IMR-90 (cell line): ENCODE data around the gene PDE4B. TPM values are rescaled to one million over a fixed set of nuclear protein-coding genes. Genes with fewer than 3 reads are reported as not detected.

Experiments
- ATAC-seq: fragments of 200-7000 bp; cut with Tn5 transposase; 2 replicates; pipeline ENCODE4 v1.9.1; 2020; ENCODE audit warnings: low read depth, mild to moderate bottlenecking, moderate library complexity
- BruUV-seq: library from RNA; stranded (reverse); fragments of 400-500 nt; replicated peaks from 2 replicates; lab custom pipeline; 2021; lab: Mats Ljungman, UMichigan
- CTCF ChIA-PET: fragments of 300-600 bp; formaldehyde crosslinking; extraction: SDS; loops from one replicate; lab custom pipeline; 2021; ENCODE audit warnings: antibody characterized with exemption; lab: Yijun Ruan, JAX
- POLR2A ChIA-PET: fragments of 300-600 bp; sonication (Branson Sonifier 250); formaldehyde crosslinking; loops from one replicate; lab custom pipeline; 2022; ENCODE audit warnings: antibody characterized with exemption; ENCODE audit not compliant: unreplicated experiment; lab: Charles Lee
- DNase-seq: peaks from one replicate; pipeline ENCODE4 v3.0.0; 2013
- H2AFZ ChIP-seq: replicated peaks from 2 replicates; pipeline ENCODE3; 2013; ENCODE audit warnings: low read length, mild to moderate bottlenecking; ENCODE audit not compliant: poor library complexity
- H2AK5ac ChIP-seq: 2 replicates; pipeline ENCODE4 v1.6.1; 2013; ENCODE audit warnings: low read depth, low read length, inconsistent platforms
- H2AK9ac ChIP-seq: replicated peaks from 2 replicates; pipeline ENCODE3; 2013; ENCODE audit warnings: mild to moderate bottlenecking, low read depth, low read length, moderate library complexity; ENCODE audit not compliant: poor library complexity
- H2BK120ac ChIP-seq: 2 replicates; pipeline ENCODE4 v1.6.1; 2013; ENCODE audit warnings: low read depth, low read length, inconsistent platforms
- H2BK15ac ChIP-seq: 3 replicates; pipeline ENCODE4 v1.6.1; 2013; ENCODE audit warnings: low read depth, low read length, inconsistent platforms
- H2BK20ac ChIP-seq: 2 replicates; pipeline ENCODE4 v1.6.1; 2013; ENCODE audit warnings: low read depth, mild to moderate bottlenecking, inconsistent platforms, low read length, moderate library complexity
- H2BK5ac ChIP-seq: 2 replicates; pipeline ENCODE4 v1.6.1; 2013; ENCODE audit warnings: mild to moderate bottlenecking, low read depth, low read length, inconsistent platforms; ENCODE audit not compliant: poor library complexity, severe bottlenecking
- H3K14ac ChIP-seq: replicated peaks from 2 replicates; pipeline ENCODE4 v1.6.1; 2013; ENCODE audit warnings: low read depth, low read length, inconsistent platforms
- H3K18ac ChIP-seq: 2 replicates; pipeline ENCODE4 v1.6.1; 2013; ENCODE audit warnings: low read depth, low read length, control low read depth
- H3K23ac ChIP-seq: 2 replicates; pipeline ENCODE4 v1.6.1; 2013; ENCODE audit warnings: low read depth, low read length, inconsistent platforms
- H3K27ac ChIP-seq: 2 replicates; pipeline ENCODE4 v1.5.1; 2013; ENCODE audit warnings: mild to moderate bottlenecking, control low read depth, low read length; ENCODE audit not compliant: insufficient read depth
- H3K27me3 ChIP-seq: 2 replicates; pipeline ENCODE4 v1.6.1; 2013; ENCODE audit warnings: low read length; ENCODE audit not compliant: control insufficient read depth, insufficient read depth
- H3K36me3 ChIP-seq: 2 replicates; pipeline ENCODE4 v1.6.1; 2013; ENCODE audit warnings: low read length, mixed read lengths; ENCODE audit not compliant: control insufficient read depth, insufficient read depth
- H3K4ac ChIP-seq: 2 replicates; pipeline ENCODE4 v1.6.1; 2013; ENCODE audit warnings: low read depth, low read length, inconsistent platforms
- H3K4me1 ChIP-seq: 2 replicates; pipeline ENCODE4 v1.6.1; 2013; ENCODE audit warnings: low read length, mixed read lengths; ENCODE audit not compliant: control insufficient read depth, insufficient read depth
- H3K4me2 ChIP-seq: 2 replicates; pipeline ENCODE4 v1.6.1; 2013; ENCODE audit warnings: low read depth, mild to moderate bottlenecking, control low read depth, low read length, moderate library complexity
- H3K4me3 ChIP-seq: 2 replicates; pipeline ENCODE4 v1.5.1; 2013; ENCODE audit warnings: low read depth, mild to moderate bottlenecking, control low read depth, low read length, moderate library complexity; ENCODE audit not compliant: insufficient read depth
- H3K56ac ChIP-seq: 2 replicates; pipeline ENCODE4 v1.6.1; 2013; ENCODE audit warnings: low read length, inconsistent platforms; ENCODE audit not compliant: insufficient read depth; ENCODE audit errors: extremely low read depth
- H3K79me1 ChIP-seq, 2 experiments: 2 replicates each; pipeline ENCODE4 v1.6.1; 2013; ENCODE audit warnings: low read length in 2 of 2, inconsistent platforms in 1 of 2, low read depth in 1 of 2
- H3K9ac ChIP-seq: 2 replicates; pipeline ENCODE4 v1.6.1; 2013; ENCODE audit warnings: low read depth, low read length, control low read depth
- H3K9me1 ChIP-seq: 2 replicates; pipeline ENCODE4 v1.6.1; 2013; ENCODE audit warnings: low read length, inconsistent platforms; ENCODE audit not compliant: insufficient read depth
- H3K9me3 ChIP-seq: 2 replicates; pipeline ENCODE4 v1.6.1; 2013; ENCODE audit warnings: low read length; ENCODE audit not compliant: control insufficient read depth, insufficient read depth
- H4K20me1 ChIP-seq: 2 replicates; pipeline ENCODE4 v1.6.1; 2013; ENCODE audit warnings: low read length, inconsistent platforms; ENCODE audit not compliant: insufficient read depth
- H4K5ac ChIP-seq: 2 replicates; pipeline ENCODE4 v1.6.1; 2013; ENCODE audit warnings: mild to moderate bottlenecking, low read depth, low read length, control low read depth
- H4K8ac ChIP-seq, 2 experiments: 2 replicates each; pipeline ENCODE4 v1.6.1; 2013; ENCODE audit warnings: low read depth in 2 of 2, low read length in 2 of 2, control low read depth in 1 of 2, inconsistent platforms in 1 of 2
- H4K91ac ChIP-seq: 2 replicates; pipeline ENCODE4 v1.6.1; 2013; ENCODE audit warnings: low read depth, low read length, inconsistent platforms; ENCODE audit not compliant: insufficient read depth
- BHLHE40 ChIP-seq: fragments of 150-350 bp; IDR thresholded peaks from 2 replicates; pipeline ENCODE4 v1.6.1; 2016; ENCODE audit warnings: mild to moderate bottlenecking, low read depth, low read length
- CHD1 ChIP-seq: IDR thresholded peaks from 2 replicates; pipeline ENCODE4 v1.6.1; 2012; ENCODE audit warnings: low read depth, low read length, improper control_type of control experiment
- CTCF ChIP-seq: conservative IDR thresholded peaks from 2 replicates; pipeline ENCODE4 v1.5.1; 2012; ENCODE audit warnings: mild to moderate bottlenecking, low read depth, low read length, improper control_type of control experiment
- ELK1 ChIP-seq: fragments of 150-350 bp; IDR thresholded peaks from 2 replicates; pipeline ENCODE4 v1.6.1; 2016; ENCODE audit warnings: low read depth, mild to moderate bottlenecking, low read length, moderate library complexity, borderline replicate concordance
- FOS ChIP-seq: fragments of 150-350 bp; IDR thresholded peaks from 2 replicates; pipeline ENCODE4 v1.6.1; 2016; ENCODE audit warnings: low read depth, low read length
- MAFK ChIP-seq: IDR thresholded peaks from 2 replicates; pipeline ENCODE4 v1.6.1; 2012; ENCODE audit warnings: low read depth, low read length, improper control_type of control experiment
- MAZ ChIP-seq: IDR thresholded peaks from 2 replicates; pipeline ENCODE4 v1.6.1; 2012; ENCODE audit warnings: low read depth, mild to moderate bottlenecking, low read length, improper control_type of control experiment, moderate library complexity, borderline replicate concordance
- MXI1 ChIP-seq: IDR thresholded peaks from 2 replicates; pipeline ENCODE4 v1.6.1; 2012; ENCODE audit warnings: low read depth, mild to moderate bottlenecking, low read length, moderate library complexity, borderline replicate concordance
- NFE2L2 ChIP-seq: fragments of 150-350 bp; IDR thresholded peaks from 2 replicates; pipeline ENCODE4 v1.6.1; 2016; ENCODE audit warnings: low read depth, mild to moderate bottlenecking, low read length
- POLR2A ChIP-seq: IDR thresholded peaks from 2 replicates; pipeline ENCODE4 v1.6.1; 2012; ENCODE audit warnings: mild to moderate bottlenecking, low read depth, low read length
- RAD21 ChIP-seq: IDR thresholded peaks from 2 replicates; pipeline ENCODE4 v1.6.1; 2012; ENCODE audit warnings: low read length, improper control_type of control experiment
- RCOR1 ChIP-seq: IDR thresholded peaks from 2 replicates; pipeline ENCODE4 v1.6.1; 2012; ENCODE audit warnings: mild to moderate bottlenecking, low read length, improper control_type of control experiment; ENCODE audit not compliant: insufficient replicate concordance
- RFX5 ChIP-seq: IDR thresholded peaks from 2 replicates; pipeline ENCODE4 v1.8.0; 2012; ENCODE audit warnings: low read depth, mild to moderate bottlenecking, low read length, moderate library complexity
- WGBS, 2 experiments: methylation state at CpG; one replicate each; pipeline versions ENCODE4 v1.1.5 to v1.1.7; 2013; ENCODE audit warnings: missing lambda C conversion rate in 2 of 2; ENCODE audit not compliant: insufficient read length in 1 of 2; ENCODE audit errors: extremely low coverage in 2 of 2; 5-methylcytosine and 5-hydroxymethylcytosine counted together
- dilution Hi-C: fragments of 300-500 bp; cut with HindIII; formaldehyde crosslinking; loops from one replicate; pipeline ENCODE4 v1.14.3; 2018; ENCODE audit warnings: low sequenced_read_pairs; ENCODE audit not compliant: unreplicated experiment
- in situ Hi-C: fragments of 300-500 bp; cut with MboI; formaldehyde crosslinking; loops from 3 replicates; pipeline ENCODE4 v1.14.3; 2019; ENCODE audit warnings: low sequenced_read_pairs, inconsistent platforms, mixed read lengths
- intact Hi-C: fragments of 100-400 bp; cut with micrococcal nuclease; formaldehyde crosslinking; loops from 2 replicates; pipeline ENCODE4 v1.10.0; 2022
- polyA plus RNA-seq, 3 experiments: library from polyadenylated mRNA; depleted of rRNA; stranded (reverse); fragments of >200 nt; gene quantifications; 2 replicates each; pipeline ENCODE4 v1.2.3, GENCODE V29; 2012; ENCODE audit warnings: low replicate concordance in 1 of 3
- total RNA-seq: library from RNA; depleted of rRNA; stranded (reverse); fragments of >200 nt; gene quantifications from 2 replicates; pipeline ENCODE4 v1.2.3, GENCODE V29; 2012

Gene PDE4B
- total and polyA plus RNA-seq, 2 of the 4 experiments (the other 2 are of a cell fraction): 5.8 to 21.3 TPM

DNA sequence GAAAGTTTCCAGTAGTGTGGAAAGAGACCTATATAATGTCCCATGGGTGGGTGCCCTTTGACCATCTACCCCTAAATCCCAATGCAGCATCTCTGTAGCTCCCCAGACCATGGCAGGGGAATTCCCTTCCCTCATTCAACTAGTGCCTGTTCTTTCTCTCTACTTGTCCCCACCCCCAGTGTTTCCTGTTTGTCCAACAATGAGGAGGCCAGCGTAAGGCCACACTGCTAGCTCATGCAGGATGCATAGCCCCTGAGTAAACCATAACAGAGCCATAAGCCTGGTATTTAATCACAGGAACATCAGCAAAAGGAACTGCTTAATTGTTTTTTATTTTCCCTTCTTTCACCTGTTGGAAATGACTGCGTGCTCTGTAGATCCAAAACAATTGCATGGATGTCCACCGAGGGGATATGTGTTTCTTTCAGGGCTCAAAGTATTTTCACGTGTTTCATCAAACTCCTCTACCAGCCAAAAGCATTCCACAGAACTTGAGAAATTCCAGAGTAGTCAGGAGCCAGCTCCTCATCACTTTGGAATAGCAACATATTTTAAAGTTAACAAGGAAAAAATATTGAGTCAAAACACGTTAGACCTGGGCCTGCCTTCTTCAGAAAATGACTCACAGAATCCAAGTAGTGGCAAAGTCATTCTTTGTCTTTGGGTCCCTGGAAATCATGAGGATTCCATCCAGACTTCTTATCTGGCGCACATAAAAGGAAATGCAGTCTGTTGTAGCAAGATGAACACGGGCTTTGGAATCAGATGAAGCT lies 578.7 kb downstream of the PDE4B start (continued):
- TF ChIP-seq FOS (no peak; the same call in 1 of the 2 replicates), NFE2L2 (no peak), MAFK (no peak)

DNA sequence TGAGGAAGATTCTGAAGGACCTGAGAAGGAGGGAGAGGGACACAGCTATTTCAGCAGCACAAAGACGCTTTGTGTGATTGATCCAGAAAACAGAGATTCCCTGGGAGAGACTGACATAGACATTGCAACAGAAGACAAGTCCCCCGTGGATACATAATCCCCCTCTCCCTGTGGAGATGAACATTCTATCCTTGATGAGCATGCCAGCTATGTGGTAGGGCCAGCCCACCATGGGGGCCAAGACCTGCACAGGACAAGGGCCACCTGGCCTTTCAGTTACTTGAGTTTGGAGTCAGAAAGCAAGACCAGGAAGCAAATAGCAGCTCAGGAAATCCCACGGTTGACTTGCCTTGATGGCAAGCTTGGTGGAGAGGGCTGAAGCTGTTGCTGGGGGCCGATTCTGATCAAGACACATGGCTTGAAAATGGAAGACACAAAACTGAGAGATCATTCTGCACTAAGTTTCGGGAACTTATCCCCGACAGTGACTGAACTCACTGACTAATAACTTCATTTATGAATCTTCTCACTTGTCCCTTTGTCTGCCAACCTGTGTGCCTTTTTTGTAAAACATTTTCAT lies 579.9 kb downstream of the PDE4B start:
- Histone ChIP-seq H3K4me1 (peaks cover 22% of the 10 kb centered on the region), H2BK15ac (peak overlapping the region; percentile 56; the same call in 2 of the 3 replicates), H3K18ac (peak overlapping the region; percentile 51; the same call in 1 of the 2 replicates), H4K8ac (peak overlapping the region; percentile 48 to 87; a peak in 2 of 4 replicates), H3K4me2 (no peak overlapping the region), H3K4me3 (no peak overlapping the region), H3K9ac (no peak overlapping the region), H2BK120ac (peak overlapping the region; percentile 79), H2AK5ac (peak overlapping the region; percentile 84), H3K27me3 (no peaks in the 10 kb centered on the region), H4K91ac (peak overlapping the region; percentile 76), H3K4ac (peak overlapping the region; percentile 80), H3K23ac (peak overlapping the region; percentile 39; the same call in 1 of the 2 replicates), H2AK9ac (no peak overlapping the region), H3K36me3 (peaks cover 37% of the 10 kb centered on the region), H2BK5ac (peak overlapping the region; percentile 96), H3K9me3 (no peaks in the 10 kb centered on the region), H3K79me1 (peaks cover 6 to 21% of the 10 kb centered on the region in 2 experiments; a peak in 3 of 4 replicates), H2BK20ac (peak overlapping the region; percentile 47), H3K9me1 (peaks cover 13% of the 10 kb centered on the region), H2AFZ (peak overlapping the region; percentile 15), H4K5ac (peak overlapping the region; percentile 16; the same call in 1 of the 2 replicates), H3K27ac (peak overlapping the region; percentile 62), H4K20me1 (peaks cover 3% of the 10 kb centered on the region; the same call in 1 of the 2 replicates), H3K56ac (no peak overlapping the region), H3K14ac (peak overlapping the region; percentile 69)
- intact Hi-C loops: loop anchor here (5.0 kb wide), 2 partner anchors 40 to 130 kb away; no protein-coding TSS in a partner anchor
- in situ Hi-C loops: no loop called here
- ChIA-PET CTCF (interaction anchor here (0.5 to 1.4 kb wide), 2 partner anchors 58 to 74 kb away, joined by 4 read pairs; no protein-coding TSS in a partner anchor), POLR2A (no interaction called here)
- DNase-seq (no peak), ATAC-seq (no peak)
- no CpG with 5 or more reads among the region's 6 CpGs for WGBS, 2 experiments
- dilution Hi-C loops: no loop called here
- BruUV-seq: TSS peak; percentile 61
- TF ChIP-seq RFX5 (no peak), MXI1 (no peak), RAD21 (no peak), CHD1 (no peak), CTCF (no peak), BHLHE40 (no peak), MAZ (no peak), RCOR1 (no peak), POLR2A (no peak), ELK1 (no peak)
